ENCODE results near the gene ATG14.
"Not testable (repeated sequence)": the region's sequence is repeated elsewhere in the genome, so short reads cannot be mapped to it uniquely, and the experiment has no call there.

Gene ATG14

DNA sequence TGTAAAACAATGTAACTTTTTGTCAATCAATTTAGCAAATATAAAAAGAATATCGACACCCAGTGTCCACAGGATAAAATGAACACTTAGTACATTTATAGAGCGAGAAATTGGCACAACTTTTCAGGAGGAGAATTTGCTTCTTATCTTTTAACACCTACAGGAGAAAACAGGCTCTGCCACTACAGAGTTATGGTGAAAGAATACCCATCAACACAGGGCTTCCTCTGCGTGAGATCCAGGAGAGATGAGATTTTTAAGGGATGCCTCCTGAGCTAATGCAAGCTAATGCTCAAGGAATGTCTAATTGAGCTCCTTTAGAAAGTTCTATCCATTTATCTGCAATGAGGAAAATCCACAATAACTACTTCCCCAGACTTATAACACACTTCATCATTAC, 21.0 kb upstream of the ATG14 start:
- DNase-seq = no peak

DNA sequence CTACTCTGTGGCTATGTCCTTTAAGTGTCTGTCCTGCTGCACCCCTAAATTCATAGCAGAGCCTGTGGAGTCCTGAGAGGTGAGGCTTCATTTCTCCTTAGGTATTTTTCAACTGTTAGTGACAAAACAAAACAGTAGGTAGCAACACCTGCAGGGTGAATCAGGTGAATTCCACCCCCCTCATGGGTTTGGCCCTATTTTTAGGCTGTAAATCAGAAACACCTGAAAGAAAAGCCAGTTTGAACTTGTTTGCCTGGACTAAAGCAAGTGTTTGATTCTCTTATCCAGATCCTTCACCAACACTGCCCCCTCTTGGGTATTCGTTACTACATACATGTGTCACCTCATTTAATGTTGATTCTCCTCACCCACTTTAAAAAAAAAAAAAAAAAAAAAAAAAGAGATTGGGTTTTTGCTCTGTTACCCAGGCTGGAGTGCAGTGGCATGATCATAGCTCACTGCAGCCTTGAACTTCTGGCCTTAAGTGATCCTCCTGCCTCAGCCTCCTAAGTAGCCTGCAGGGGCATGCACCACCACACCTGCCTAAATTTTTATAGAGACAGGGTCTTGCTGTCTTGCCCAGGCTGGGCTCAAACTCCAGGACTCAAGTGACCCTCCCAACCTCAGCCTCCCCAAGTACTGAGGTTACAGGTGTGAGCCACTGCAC, 18.5 kb upstream of the ATG14 start:
- DNase-seq = peak; percentile 4 to 74 (median 59)

GRCh38 chr14:55427439-55427838, 15.8 kb upstream of the ATG14 start:
- DNase-seq = no peak

GRCh38 chr14:55426891-55427290, 15.3 kb upstream of the ATG14 start:
- no peak for DNase-seq

DNA sequence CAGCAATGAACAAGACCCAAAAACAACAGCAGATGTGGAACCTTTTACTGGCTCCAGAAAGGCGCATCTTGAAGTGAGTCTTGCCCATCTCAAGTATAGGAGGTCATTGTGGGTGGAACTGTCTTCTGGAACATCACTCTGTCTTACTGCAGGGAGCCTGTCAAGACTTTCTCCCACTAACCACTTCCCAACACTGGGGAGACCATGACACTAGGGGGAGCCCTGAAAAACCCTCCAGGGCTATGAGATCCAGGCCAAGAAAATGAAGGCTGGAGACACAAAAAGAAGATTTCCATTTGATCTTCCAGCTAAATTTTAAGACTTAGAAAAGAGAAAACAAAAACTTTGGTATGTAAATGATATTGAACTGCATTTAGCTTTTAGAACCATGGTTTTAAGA, 13.5 kb upstream of the ATG14 start:
- DNase-seq = no peak

DNA sequence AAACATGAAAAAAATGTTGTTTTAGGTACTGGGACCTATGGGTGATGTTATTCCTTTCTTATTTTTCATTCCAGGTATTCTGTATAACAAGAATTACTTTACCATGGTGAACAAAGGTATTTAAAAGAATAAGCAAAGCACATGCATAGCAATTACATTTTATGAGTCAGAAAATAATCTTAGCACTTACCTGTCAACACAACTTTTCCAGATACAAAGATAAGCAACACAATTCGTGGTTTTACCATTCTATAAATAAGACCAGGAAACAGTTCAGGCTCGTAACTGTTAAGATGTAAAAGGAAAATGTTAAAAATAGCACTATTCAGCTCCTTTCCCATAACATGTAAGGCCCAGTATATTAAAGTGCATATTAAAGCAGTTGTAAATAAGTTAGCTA, 12.3 kb upstream of the ATG14 start:
- no peak for DNase-seq

DNA sequence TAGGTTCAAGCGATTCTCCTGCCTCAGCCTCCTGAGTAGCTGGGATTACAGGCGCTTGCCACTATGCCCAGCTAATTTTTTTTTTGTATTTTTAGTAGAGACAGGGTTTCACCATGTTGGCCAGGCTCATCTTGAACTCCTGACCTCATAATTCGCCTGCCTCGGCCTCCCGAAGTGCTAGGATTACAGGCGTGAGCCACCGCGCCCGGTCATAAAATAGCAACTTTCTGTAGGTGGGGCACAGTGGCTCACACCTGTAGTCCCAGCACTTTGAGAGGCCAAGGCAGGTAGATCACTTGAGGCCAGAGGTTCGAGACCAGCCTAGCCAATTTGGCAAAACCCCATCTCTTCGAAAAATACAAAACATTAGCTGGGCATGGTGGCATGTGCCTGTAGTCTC, 10.7 kb upstream of the ATG14 start:
- DNase-seq = not testable (repeated sequence)

DNA sequence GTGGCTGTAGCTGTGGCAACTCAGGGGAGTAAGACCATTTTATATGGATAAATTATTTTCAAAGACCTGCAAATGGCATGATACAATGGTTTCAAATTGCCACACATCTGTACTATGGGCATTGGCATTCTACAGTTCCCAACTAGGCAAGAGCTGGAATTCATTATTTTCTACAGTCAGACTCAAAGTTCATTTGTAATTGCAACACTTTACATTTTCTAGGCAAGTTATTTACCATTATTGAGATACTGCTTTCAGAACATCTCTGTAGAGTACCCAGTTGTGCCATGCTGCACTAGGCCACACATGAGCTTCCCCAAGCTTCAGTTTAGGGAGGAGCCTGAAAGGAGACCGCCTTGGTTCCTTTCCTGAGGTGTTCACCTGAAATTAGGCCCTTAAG, 8.0 kb upstream of the ATG14 start:
- DNase-seq = no peak

DNA sequence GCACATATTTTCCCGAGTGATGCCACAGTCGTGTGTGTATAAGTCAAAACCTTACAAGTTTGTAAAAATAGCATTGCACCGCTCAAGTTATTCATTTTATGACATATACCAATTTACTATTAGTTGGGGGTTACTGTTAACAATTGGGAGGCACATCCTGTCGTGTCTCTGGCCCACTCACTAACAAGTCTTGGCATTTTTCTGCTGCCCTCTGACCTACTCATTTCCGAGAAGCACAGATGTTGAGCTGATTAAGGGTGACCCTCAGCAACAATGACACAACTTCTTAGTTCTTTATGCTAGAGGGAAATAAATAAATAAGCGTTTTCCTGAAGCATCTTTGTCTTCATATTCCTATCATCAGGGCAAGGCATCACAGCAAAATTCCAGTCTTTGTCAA, 6.8 kb upstream of the ATG14 start:
- DNase-seq = no peak

DNA sequence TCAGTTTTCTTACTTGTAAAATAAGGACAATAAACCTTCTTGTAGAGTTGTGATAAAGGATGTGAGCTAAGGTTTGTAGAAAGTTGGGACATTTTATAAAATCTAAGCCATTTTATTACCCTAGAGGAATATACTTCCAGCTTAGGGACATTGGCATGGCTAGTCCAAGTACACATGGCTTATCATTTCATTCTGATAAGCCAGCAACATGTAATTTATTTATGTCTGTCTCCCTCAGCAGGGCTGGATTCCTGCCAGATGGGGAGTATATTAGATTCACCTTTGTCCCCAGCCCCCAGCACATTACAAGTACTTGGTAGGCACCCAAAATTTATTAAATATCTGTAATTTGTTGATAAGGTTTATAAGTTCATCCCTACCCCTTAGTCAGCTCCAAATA, 6.3 kb upstream of the ATG14 start:
- no peak for DNase-seq

DNA sequence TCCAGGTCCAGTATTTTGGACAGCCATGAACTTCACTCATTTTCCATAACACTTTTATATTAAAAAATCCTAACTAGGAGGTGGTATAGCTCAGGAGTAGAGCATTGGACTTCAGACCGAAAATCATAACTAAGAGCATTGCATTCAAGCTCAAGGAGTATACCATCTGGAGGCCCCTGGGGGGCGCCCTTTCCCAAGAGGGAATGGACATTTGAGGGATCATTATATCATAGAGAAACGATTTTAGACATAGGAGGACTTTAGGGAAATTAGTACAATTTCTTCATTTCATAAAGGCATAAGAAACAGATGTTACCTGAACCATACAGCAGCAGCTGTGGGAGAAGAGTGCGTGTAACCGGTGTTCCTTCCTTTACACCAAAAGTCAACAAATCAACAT, 5.2 kb upstream of the ATG14 start:
- peak in 1 of 6 experiments; percentile 11 for DNase-seq

DNA sequence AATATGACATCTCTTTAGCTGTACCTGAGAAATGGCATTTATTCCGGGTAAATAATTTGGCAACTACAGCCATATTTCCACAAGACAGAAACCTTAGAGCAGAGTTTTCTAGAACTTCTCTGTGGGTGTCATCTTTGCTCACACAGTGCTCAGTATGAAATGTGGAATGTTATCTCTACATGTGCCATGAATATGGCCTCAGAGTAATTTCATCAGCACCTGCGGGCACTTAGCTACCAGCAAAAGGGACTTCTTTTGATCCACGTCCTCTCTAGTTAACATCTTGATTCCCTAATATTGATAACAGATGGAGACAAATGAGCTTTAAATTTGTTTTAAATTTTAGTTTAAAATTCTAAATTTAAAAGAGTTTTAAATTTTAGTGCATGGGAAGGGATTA, 2.9 kb upstream of the ATG14 start:
- no peak for DNase-seq

GRCh38 chr14:55412676-55413075, 1.0 kb upstream of the ATG14 start:
- DNase-seq = no peak

DNA sequence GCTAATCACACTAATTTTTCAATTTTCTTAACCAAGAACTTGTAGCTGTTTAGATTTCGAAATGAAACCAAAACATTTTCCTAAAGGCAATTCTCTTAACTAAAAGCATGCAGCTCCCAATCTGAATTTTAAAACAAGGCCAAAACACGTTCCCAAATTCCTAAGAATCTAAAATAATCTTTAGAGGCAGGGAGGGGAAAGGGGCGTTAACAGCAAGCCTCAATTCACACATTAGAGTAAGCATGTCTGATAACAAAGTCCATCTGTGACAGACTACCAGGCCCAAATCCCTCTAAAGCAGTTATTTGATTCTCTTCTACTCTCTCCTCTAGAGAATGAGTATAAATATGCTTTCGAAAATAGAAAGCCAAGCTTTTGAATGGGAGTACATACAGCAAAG, 754 bp downstream of the ATG14 start:
- DNase-seq = no peak

GRCh38 chr14:55404173-55404854, 7.3 kb downstream of the ATG14 start:
- DNase-seq = no peak

DNA sequence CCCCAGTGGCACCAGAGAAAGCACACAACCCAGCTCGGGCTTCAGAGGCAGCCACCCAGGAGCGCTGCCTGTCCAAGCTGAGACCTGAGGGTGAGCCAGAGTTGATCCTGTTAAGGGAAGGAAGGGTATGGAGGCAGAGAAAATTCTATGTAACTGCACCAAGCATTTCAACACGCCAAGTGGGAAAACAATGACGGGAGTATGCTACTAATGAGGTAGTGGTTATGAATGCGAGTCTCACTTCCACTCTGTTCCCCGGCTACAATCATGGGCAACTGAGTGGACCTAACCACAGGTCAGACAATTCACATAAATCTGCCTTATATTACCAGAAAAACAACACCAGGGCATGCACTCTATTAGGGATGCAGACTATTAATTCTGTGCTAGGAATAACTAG, 9.9 kb downstream of the ATG14 start:
- no peak for DNase-seq

DNA sequence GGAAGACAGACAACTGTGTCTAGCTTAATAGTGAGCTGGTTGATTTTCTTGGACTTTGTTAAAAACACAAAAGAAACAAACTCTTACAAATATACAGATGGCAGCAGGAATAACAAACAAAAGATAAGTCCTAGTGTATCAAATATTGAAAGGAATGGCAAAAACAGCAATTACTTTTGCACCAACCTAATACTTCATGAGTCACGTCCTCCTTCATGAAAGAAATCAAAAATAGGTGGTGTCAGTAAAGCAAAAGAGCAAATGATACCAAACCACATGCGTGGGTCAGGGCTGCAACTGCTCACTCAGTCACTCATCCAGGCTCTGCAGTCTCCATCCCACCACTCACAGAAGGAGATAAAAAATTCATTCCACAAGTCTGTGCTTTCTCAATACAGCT, 11.8 kb downstream of the ATG14 start:
- DNase-seq = no peak

DNA sequence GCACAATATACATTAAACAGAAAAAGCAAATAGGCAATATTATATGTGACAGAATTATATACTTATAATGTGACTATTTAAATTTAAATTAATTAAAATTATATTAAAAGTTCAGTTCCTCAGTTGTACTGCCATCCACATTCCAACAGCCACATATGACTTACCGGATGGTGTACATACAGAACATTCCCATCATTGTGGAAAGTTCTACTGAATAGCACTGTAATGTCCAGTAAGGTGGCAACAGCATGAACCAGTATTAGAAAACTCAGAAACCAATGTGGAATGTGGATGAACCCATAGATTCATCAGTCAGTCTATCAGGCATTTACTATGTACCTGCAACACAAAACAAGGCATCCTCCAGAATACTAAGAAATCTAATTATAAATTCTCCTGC, 12.4 kb downstream of the ATG14 start:
- no peak for DNase-seq

GRCh38 chr14:55398679-55399078, 13.0 kb downstream of the ATG14 start:
- no peak for DNase-seq

DNA sequence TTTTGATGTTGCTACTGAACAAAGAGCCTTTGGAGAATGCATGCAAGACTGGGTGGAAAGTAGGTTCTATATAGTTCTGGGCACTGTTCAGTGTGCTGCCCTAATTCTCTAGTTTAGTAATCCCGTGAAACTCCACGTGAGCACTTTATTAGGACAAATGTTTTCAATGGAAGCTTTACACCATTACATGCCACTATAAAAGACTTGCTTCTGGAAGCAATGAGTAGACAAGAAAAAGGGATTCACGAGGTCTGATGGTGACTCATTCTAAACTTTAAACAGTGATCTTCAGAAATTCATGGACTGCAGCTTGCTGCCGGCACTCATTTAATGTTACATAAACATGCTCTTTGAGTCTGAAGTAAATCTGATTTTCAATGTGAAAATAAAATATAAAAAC, 22.3 kb downstream of the ATG14 start:
- DNase-seq = no peak

DNA sequence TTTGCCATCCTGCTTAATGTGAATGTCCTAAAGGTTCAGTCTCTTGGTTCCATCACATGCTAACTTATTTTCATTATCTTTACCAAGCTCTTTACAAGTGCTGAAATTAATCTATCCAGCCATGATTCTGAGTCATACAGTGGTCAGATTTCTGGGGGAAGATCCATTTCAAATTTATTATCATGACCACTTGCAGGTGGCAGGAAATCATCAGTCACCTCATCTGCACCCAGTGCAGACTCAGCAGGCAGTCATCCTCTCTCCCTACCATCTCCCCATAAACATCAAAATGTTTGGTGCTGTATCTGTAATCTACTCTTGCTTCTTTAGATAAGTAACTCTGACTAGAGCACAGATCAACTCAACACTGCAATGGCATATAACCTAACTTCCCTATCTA, 23.5 kb downstream of the ATG14 start:
- no peak for DNase-seq

DNA sequence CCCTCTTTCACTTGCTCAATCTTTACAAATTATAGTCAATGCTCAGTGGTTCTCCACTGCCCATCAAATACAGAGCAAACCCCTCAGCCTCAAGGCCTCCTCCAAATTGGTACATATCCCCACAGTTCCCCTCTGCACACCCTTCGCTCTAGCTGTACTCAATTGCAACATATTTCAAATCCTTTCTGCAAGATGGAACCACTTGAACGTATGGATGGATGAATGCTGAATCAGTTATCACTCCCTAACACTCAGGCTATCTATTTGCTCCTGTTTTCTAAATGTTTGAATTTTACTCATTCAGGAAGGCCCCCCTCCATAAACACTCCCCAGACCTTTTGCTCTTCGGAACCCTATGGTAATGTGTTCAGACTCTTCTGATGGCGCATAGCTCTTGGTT, 24.5 kb downstream of the ATG14 start:
- no peak for DNase-seq

DNA sequence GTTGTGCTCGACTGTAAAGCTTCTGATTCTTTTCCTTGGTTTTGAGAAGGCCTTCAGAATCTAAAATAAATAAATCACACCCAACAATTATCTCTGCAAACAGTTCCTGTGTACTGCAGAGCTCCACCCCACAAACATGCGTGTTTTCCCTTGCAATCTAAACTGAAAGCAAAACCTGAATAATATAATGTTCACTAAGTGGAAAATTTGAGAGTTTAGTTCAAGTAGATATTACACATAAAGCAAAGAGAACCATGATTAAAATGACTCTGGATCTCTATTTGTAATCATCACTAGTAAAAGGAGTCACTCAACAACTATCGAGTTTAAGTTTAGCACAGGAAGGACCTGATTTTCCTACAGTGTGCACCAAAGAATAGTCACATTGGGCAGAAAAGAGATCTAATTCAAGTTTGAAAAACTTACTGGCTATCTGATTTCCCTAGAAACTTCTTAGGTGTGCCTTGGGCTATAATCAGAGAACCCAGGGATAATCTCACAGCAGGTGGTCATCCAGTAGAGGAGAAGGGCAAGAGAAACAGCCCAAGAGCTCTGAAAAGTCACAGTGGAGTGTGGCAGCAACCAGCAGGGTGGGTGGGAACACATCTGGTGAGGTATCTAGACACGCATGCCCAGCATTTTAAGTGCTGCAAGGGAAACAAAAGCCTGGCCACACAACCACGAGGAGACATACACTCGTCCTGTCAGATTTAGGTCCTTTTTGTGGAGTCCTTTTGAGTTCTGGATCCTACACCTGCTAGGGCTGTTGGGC, 25.4 kb downstream of the ATG14 start:
- DNase-seq = no peak

- DNase-seq = no peak
These were observed 27.1 kb downstream of the ATG14 start for GRCh38 chr14:55384536-55384935.

Measured in stimulated activated naive CD4-positive, alpha-beta T cell (primary cell).